Measurements from ENCODE around the gene GDAP1L1.
"Not testable (repeated sequence)": the region's sequence is repeated elsewhere in the genome, so short reads cannot be mapped to it uniquely, and the experiment has no call there.

Gene GDAP1L1

GRCh38 chr20:44309763-44310663 lies 62.9 kb downstream of the GDAP1L1 start:
- Histone ChIP-seq H3K9ac (peak overlapping the region; percentile 88), H3K4me3 (peak overlapping the region; percentile 91), H3K36me3 (peaks cover 12% of the 10 kb centered on the region; the same call in 1 of the 2 replicates), H3K4me1 (peaks cover 13% of the 10 kb centered on the region), H3K9me3 (no peaks in the 10 kb centered on the region), H3K27me3 (no peaks in the 10 kb centered on the region), H4K20me1 (peaks cover 2% of the 10 kb centered on the region; the same call in 1 of the 2 replicates), H3K27ac (peak overlapping the region; percentile 79), H3K4me2 (peak overlapping the region; percentile 94)
- TF ChIP-seq Cebpa-rat (IDR thresholded peaks at IDR 0.05): no peak

GRCh38 chr20:44310664-44311639 lies 63.8 kb downstream of the GDAP1L1 start, which contains the start of gene FITM2:
FITM2 (minus strand) TSS chr20:44311202; CDS start chr20:44311148, 54 bp downstream.
- H4K20me1 ChIP-seq: no peaks in the 10 kb centered on the region; the same call in 1 of the 2 replicates
- peak within 1 kb of the TSS; percentile 79 for H3K27ac ChIP-seq
- H3K4me3 ChIP-seq: peak within 1 kb of the TSS; percentile 91
- H3K27me3 ChIP-seq: no peaks in the 10 kb centered on the region
- peaks cover 11% of the 10 kb centered on the region; the same call in 1 of the 2 replicates for H3K36me3 ChIP-seq
- peak within 1 kb of the TSS; percentile 94 for H3K4me2 ChIP-seq
- peaks cover 13% of the 10 kb centered on the region for H3K4me1 ChIP-seq
- H3K9ac ChIP-seq: peak within 1 kb of the TSS; percentile 88
- no peaks in the 10 kb centered on the region for H3K9me3 ChIP-seq
- TF ChIP-seq Cebpa-rat (IDR thresholded peaks at IDR 0.05): no peak

- Histone ChIP-seq H3K36me3 (no peaks in the 10 kb centered on the region), H3K4me1 (peaks cover 7% of the 10 kb centered on the region), H3K4me2 (no peak overlapping the region), H3K4me3 (no peak overlapping the region), H3K9ac (no peak overlapping the region), H4K20me1 (no peaks in the 10 kb centered on the region; the same call in 1 of the 2 replicates), H3K27ac (no peak overlapping the region), H3K27me3 (no peaks in the 10 kb centered on the region), H3K9me3 (no peaks in the 10 kb centered on the region)
- no peak for TF ChIP-seq Cebpa-rat (IDR thresholded peaks at IDR 0.05)
Observed at GRCh38 chr20:44314870-44315269, 67.8 kb downstream of the GDAP1L1 start.

GRCh38 chr20:44319839-44320422 lies 72.8 kb downstream of the GDAP1L1 start:
- Histone ChIP-seq H3K27me3 (no peaks in the 10 kb centered on the region), H4K20me1 (no peaks in the 10 kb centered on the region), H3K9ac (no peak overlapping the region), H3K27ac (no peak overlapping the region), H3K4me3 (no peak overlapping the region), H3K4me2 (no peak overlapping the region), H3K4me1 (no peaks in the 10 kb centered on the region), H3K36me3 (no peaks in the 10 kb centered on the region), H3K9me3 (no peaks in the 10 kb centered on the region)
- TF ChIP-seq Cebpa-rat (IDR thresholded peaks at IDR 0.05): no peak

- no peak overlapping the region for H3K4me3 ChIP-seq
- no peak for TF ChIP-seq Cebpa-rat (IDR thresholded peaks at IDR 0.05)
- H3K9me3 ChIP-seq: no peaks in the 10 kb centered on the region
- no peak overlapping the region for H3K4me2 ChIP-seq
- no peaks in the 10 kb centered on the region for H3K27me3 ChIP-seq
- H4K20me1 ChIP-seq: no peaks in the 10 kb centered on the region
- H3K36me3 ChIP-seq: no peaks in the 10 kb centered on the region
- no peak overlapping the region for H3K9ac ChIP-seq
- peaks cover 8% of the 10 kb centered on the region for H3K4me1 ChIP-seq
- H3K27ac ChIP-seq: no peak overlapping the region
Observed at GRCh38 chr20:44324343-44324742, 77.2 kb downstream of the GDAP1L1 start.

- Histone ChIP-seq H3K27me3 (no peaks in the 10 kb centered on the region), H3K4me2 (peak overlapping the region; percentile 66), H3K4me3 (peak overlapping the region; percentile 39; the same call in 1 of the 2 replicates), H3K36me3 (no peaks in the 10 kb centered on the region), H3K4me1 (peaks cover 8% of the 10 kb centered on the region), H3K27ac (no peak overlapping the region; the same call in 1 of the 2 replicates), H3K9ac (no peak overlapping the region), H4K20me1 (no peaks in the 10 kb centered on the region), H3K9me3 (no peaks in the 10 kb centered on the region)
- no peak for TF ChIP-seq Cebpa-rat (IDR thresholded peaks at IDR 0.05)
Observed at GRCh38 chr20:44326391-44327159, 79.5 kb downstream of the GDAP1L1 start.

GRCh38 chr20:44327748-44328147 lies 80.6 kb downstream of the GDAP1L1 start:
- not testable (repeated sequence) for H3K27ac ChIP-seq, H3K27me3 ChIP-seq, H3K4me3 ChIP-seq, H3K36me3 ChIP-seq, H4K20me1 ChIP-seq, H3K9ac ChIP-seq, H3K4me1 ChIP-seq, H3K9me3 ChIP-seq
- peak overlapping the region; percentile 66; the same call in 1 of the 2 replicates for H3K4me2 ChIP-seq

- H3K4me2 ChIP-seq: no peak overlapping the region
- peaks cover 8% of the 10 kb centered on the region for H3K4me1 ChIP-seq
- no peaks in the 10 kb centered on the region for H3K9me3 ChIP-seq
- no peak overlapping the region for H3K4me3 ChIP-seq
- no peaks in the 10 kb centered on the region for H4K20me1 ChIP-seq
- H3K27ac ChIP-seq: no peak overlapping the region
- TF ChIP-seq Cebpa-rat (IDR thresholded peaks at IDR 0.05): no peak
- H3K27me3 ChIP-seq: no peaks in the 10 kb centered on the region
- no peak overlapping the region for H3K9ac ChIP-seq
- H3K36me3 ChIP-seq: no peaks in the 10 kb centered on the region
Observed at GRCh38 chr20:44328428-44328827, 81.3 kb downstream of the GDAP1L1 start.
